Heart left ventricle (tissue), 13 donors: ENCODE data around the gene REM1.

Experiments used
- POLR2A ChIP-seq, 2 donors: fragments of 450-650 bp; IDR thresholded peaks; one replicate each; pipeline ENCODE4 v1.6.1; 2017; ENCODE audit warnings: antibody characterized with exemption in 2 of 2, mild to moderate bottlenecking in 2 of 2, moderate library complexity in 2 of 2
- TF ChIP-seq, protein P1 (sequence below), 12 donors: fragments of 200-600 bp; sonication (generic) in 4 of 12; IDR thresholded peaks; one replicate each; pipeline versions ENCODE4 v1.5.0 to v1.8.0; 2018 to 2022; ENCODE audit warnings: antibody characterized with exemption in 12 of 12, mild to moderate bottlenecking in 5 of 12
- donor health status: ischemic (EF 13 %, LVEDD 7.1; RV severe dilation, severe dysfunction).
- donor health status: DM: no; HTN: yes; CAD: no.
- donor health status: DM: no; HTN: no; CAD: no.
- donor health status: ischemic (EF 25% LVEDD 6.9; RV normal size, moderate dysfunction).
- donor health status: ischemic (EF 25% LVEDD 5.7; RV mildly dilated, moderate dysfunction).
- donor health status: ischemic (EF 35%, LVEDD 5.7; RV mildly dilated, moderate dysfunction).
- donor health status: nonischemic (EF 11% LVEDD 7.7; RV severe dilation, severe dysfunction).
- donor health status: DM: yes; HTN: yes; CAD: no.
- donor health status: PGD.
- donor health status: ischemic (EF 29% LVEDD 5.4; RV normal size, mild dysfunction).
- donor health status: nonischemic (EF 23%, LVEDD 6.1; RV moderate dilation, normal function).

DNA sequence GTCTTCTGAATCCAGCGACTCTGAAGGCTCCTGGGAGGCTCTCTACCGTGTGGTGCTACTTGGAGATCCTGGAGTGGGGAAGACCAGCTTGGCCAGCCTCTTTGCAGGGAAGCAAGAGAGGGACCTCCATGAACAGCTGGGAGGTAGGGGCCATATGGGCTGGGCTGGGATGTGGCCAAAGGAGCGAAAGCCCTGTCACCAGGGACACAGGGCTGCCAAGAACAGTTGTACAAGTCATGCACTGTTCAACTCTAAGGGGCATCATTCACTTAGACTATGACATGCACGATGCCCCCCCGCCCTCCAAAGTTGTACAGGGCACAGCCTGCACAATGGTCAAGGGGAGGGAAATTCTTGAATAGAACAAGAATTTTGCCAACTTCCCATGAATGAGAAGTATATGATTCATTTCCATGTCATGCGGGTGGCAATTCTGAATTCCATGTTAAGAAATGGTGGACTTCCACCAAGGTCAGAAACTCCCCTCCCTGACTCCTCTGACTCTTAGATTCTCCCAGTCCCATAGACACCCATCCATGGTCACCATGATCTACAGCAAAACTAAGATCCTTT lies 1.6 kb downstream of the REM1 start:
- TF ChIP-seq, protein P1, sequence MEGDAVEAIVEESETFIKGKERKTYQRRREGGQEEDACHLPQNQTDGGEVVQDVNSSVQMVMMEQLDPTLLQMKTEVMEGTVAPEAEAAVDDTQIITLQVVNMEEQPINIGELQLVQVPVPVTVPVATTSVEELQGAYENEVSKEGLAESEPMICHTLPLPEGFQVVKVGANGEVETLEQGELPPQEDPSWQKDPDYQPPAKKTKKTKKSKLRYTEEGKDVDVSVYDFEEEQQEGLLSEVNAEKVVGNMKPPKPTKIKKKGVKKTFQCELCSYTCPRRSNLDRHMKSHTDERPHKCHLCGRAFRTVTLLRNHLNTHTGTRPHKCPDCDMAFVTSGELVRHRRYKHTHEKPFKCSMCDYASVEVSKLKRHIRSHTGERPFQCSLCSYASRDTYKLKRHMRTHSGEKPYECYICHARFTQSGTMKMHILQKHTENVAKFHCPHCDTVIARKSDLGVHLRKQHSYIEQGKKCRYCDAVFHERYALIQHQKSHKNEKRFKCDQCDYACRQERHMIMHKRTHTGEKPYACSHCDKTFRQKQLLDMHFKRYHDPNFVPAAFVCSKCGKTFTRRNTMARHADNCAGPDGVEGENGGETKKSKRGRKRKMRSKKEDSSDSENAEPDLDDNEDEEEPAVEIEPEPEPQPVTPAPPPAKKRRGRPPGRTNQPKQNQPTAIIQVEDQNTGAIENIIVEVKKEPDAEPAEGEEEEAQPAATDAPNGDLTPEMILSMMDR (IDR thresholded peaks at IDR 0.05) = no peak
- no peak for TF ChIP-seq POLR2A (IDR thresholded peaks at IDR 0.05)
